Stimulated activated CD4-positive, alpha-beta T cell treated with anti-CD3 and anti-CD28 coated beads, Interleukin-1b, Interleukin-23, amount 100 ng/mL, for 24 hours (primary cell): ENCODE measurements around the gene TM2D1.

Experiments
- DNase-seq, 4 experiments: peaks; one replicate each; pipeline ENCODE4 v3.0.0-alpha.2; 2020; ENCODE audit warnings: low read depth in 4 of 4, low spot score in 1 of 4

Gene TM2D1

DNA sequence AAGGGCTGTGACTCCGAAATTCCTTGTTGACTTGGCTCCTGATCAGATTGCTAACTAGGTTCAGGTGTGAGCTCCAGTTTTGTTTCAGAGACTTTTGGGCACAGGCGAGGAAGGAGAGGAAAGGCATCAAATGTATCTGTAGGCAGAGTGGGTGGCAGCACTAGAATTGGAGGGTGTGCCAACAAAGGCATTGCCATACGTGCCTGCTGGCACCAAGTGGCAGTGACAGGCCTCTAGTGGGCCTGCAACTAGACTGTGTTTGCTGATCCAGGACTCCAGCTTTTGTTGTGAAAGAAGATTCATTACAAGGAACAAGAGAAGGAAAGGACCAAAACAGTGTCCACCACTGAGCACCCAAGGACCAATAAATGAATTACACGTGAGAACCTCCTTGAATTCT lies 79.5 kb downstream of the TM2D1 start:
- no peak for DNase-seq

DNA sequence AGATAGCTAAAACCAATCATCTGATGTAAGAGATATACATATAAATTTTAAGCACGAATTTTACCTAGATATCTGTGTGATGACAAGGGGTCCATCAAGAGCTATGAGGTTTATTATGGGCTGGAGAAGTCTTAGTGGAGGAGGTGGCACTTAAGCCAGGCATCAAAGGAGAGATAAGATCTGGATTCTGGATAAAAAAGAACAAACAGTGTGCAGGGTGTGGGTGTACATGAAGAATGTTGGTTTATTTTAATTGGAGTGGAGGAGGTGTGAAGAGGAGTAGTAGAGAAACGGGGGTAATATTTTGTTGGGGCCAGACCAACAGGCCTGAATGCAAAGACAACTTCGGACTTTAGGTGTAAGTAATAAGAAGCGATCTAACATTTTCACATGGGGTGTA lies 80.6 kb downstream of the TM2D1 start:
- DNase-seq = no peak

DNA sequence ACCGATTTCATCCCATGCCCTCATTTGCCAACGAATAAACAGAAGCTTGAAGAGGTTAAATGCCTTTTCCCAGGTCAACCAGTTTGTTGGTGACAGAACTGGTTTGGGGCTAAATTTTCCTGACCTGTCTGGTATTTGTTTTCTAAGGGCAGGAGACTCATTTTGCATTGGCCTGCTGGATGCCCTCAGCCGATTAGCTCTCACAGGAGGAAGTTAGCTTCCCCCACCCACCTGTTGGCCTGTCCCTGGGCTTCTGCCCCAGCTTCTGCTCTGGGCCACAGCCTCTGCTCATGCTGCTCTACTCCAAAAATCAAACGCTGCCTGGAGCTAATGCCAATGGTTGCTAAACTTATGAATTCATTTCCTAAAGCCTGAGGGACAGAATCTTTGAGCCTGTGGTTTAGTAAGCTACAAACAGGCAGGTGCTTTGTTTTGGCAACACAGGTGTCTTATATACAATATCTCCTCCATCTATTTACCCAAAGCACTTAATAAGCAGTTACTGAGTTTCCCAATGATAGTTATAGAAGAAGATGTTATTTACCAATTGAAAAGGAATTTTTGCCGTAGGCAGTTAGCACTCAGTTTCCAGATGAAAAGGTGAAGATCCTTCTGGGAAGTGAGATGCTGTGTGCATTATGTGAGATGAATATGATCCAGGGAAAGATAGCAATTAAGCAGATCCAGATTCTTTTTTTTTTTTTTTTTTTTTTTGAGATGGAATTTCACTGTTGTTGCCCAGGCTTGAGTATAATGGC lies 82.3 kb downstream of the TM2D1 start:
- no peak for DNase-seq

DNA sequence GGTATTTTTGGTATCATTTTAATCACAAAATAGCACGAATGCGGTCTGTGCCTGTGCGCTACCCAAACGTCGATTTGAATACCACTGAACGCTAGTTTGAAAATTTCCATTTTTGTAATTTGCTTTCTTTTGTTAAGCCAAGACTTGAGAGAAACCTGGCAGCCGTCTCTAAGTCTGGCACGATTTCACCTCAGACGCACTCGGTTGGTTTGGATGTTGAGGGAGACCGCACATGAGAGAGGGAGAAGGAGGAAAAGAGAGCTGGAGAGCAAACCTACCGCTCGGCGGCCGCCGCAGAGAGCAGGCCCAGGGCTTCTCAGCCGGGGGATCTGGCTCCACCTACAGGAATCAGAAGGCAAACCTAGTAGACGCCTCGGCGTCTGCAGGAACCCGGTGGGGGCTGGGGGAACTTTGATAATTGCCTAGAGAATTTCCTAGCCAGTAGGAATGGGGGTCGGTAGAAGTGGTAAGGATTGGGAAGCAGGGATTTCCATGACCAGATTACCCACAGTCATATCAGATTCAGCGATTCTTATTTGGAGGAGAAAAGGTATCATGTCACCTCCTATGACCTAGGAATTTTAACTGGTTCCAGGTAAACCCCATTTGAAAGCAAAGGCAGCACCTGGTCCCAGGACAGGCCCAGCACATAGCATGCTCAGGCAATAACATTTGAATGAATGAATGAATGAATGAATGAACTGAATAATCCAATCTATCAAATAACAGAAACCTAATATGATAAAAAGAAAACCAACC lies 83.2 kb downstream of the TM2D1 start:
- peak; percentile 13 to 60 (median 43) for DNase-seq

DNA sequence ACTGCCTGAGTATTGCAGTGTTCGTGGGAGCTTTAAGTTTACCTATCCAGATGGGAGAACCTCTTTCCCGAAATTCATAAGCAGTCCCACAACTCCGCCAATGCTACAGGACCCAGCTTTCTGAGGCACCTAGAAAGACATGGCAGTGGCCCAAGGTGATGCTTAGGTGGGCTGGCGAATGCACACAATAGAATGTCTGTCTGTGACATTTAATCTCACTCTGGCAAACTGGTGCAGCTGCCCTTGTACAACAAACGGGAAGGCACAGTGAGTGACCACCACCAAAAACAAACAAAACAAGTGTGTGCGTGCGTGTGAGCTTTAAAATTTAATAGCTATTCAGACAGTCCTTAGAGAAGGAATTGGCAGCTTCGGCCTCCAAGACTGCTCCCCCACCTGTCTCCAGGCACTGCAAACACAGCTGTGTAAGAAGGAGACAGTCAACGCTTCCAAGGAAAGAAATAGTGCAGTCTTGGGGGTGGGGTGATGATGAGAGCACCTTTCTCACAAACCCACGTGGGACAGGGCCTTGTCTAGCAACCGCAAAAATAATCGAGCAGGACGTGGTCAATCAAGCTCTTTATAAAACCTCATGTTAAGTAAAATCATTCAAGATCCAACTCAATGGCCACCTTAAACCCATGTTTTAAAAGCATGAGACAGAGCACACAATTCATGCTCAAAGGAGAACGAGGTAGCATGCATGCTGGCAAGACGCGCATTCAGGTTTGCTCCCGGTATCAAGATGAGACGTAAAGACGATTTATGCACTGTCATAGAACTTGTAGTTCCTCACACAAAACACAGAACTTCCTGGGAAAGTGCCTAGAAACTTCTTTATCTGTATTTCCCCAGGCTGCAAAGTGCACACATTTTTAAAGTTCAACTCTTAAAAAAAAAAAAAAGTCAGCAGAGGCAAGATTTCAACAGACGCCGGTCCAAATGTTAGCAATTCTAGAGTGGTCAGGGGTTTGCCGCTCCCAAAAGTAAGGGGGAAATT lies 84.1 kb downstream of the TM2D1 start:
- no peak for DNase-seq

DNA sequence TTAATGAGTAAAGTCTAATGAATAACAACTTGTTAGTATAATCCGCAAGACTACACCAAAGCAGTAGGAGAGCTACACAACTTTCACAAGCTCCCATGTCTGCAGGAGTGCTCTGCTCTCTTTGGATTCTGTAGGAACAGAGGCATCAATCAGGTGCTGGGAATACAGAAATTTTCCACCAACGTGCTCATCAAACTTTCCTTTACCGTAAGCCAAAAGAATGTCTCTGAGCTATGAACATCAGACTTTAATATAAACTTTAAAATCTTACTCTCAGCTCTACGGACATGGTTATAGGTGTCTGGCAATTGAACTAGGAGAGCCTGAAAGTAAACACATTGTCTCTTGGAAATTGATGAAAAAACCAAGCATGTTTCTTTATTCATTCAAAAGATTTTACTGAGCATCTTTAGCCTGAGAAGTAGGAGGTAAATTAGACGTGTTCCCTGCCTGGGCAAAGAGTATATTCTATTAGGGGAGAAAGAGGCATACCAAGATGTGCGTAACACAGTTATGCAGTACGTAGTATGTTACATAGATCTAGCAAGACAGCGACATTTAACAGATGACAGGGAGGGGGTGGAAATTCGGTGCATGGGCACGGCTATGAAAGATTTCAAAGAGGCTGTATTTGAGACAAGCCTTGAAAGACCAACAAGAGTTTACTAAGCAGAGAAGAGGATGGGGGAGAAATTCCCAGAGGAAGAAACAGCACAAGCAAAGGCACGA lies 85.2 kb downstream of the TM2D1 start:
- no peak for DNase-seq

DNA sequence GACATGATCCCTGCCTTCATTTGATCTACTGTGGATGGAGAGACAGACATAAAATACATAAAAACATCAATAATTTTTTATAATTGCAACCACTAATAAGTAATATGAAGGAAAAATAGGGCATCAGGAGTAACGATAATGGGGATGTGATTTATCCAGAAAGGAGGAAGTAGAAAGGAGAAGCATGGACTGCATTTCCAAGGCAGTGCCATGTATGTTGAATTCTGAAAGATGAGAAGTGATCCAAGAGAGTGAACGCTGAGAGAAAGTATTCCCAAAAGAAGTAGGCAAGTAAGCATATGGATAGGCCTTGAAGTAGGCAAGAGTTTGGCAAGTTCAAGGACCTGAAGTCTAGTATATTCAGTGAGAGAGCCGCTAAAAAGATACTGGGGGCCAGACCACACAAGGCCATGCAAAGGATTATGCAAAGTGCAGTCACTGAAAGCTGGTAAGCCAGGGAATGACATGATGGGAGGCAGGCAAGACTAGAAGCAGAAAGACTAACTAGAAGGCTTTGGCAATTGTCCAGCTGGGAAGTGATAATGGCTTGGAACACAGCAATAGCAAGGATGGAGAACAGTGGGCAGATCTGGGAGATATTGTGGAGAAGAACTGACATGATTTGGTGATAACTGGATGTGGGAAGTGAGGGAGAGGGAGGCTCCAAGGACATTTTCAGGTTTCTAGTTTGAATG lies 85.9 kb downstream of the TM2D1 start:
- DNase-seq = no peak

DNA sequence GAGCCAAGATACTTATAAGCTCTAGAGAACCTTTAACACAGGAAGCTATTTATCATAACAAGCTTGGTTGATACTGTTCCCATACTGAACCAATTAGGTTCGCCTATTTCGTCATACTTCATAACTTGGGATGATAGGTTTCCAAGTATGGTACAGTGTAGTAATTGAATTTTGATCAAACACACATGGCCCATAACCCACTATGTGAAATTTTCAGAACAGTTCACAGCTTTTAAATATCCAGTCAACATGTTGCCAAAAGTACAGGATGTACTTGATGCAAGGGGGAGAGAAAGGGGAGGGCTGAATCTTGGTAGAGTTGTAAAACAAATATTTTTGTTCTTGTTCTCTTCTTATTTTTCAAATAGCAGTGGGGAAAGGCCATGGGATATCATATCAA lies 86.6 kb downstream of the TM2D1 start:
- no peak for DNase-seq

DNA sequence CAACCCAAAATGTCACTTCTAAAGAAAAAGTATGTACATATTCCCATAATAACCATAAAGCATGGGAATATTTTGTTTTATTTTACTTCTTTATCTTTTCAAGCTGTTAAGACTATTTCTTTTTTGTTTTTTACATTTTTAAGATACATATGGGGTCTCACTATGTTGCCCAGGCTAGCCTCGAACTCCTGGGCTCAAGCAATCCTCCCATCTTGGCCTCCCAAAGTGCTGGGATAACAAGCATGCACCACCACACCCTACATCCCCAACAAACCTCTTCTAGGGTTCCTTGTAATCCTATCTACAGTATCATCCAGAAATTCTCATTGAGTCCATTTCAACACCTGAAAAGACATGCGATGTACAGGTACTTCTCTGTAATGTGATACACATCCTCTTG lies 87.5 kb downstream of the TM2D1 start:
- DNase-seq = no peak

DNA sequence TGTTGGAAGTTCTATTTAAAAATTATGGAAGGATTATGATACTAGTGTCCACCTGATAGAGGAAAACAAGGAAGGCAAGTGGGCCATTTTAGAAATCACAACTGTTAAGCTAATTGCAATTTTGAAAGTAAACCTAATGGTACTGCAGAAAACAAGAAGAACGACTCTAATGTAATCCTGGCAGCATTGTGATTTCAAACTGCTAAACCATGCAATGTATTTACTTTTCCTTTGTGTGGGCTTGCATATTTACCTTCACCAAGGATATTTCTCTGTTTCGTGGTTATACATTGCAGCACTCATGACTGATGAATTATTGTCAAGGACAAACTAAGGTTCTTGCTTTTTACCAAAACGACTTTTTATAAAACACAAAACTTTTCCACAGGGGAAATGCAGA lies 88.1 kb downstream of the TM2D1 start:
- no peak for DNase-seq

DNA sequence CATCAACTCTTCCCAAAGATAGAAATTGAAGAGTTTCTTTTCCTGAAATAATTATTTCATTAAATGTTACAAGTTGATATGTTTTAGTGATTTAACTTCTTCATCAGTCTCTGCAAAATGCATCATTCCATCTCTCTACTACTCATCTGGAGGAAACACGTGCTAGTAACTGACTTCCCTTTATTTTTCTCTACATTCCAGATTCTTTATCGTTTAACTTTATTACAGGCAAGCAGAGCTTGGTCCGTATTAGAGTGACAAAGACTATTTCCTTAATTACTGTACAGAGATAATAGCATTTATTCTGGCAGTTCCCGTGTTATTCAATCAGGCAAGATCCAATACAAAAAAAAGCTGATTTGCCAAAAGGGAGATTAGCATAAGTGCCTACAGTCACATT lies 88.6 kb downstream of the TM2D1 start:
- no peak for DNase-seq

DNA sequence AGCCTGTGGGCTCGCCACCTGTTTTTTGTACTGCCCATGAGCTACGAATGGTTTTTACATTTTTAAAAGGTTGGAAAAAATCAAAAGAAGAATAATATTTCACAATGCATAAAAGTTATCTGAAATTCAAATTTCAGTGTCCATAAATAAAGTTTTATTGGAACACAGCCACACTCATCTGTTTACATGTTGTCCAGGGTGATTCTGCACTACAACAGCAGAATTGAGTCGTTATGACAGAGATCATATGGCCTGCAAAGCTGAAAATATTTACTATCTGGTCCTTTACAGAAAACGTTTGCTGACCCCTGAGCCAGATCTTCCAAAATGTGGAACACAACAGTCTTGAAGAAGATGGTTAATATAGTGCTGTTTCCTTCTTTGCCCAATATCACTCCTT lies 89.4 kb downstream of the TM2D1 start:
- DNase-seq = no peak

DNA sequence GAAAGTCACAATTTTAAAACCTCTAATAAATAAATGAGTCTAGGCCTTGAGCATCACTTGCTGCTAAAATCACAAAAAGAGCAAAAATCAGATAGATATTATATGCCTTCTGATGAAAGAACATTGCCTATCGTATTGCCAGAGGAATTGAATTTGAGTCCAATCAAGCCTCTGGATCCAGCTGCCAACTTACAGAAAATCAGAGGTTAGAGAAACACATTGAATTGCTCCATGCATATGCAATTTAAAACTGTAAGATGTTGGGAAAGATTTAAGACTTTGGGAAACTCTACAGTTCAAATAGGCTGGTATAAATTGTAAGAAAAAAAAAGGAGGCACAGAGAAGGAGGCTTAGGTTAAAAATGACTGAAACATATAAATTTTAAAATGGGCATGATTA lies 93.5 kb downstream of the TM2D1 start:
- no peak for DNase-seq
